CD4-positive, alpha-beta T cell treated with Interleukin-17A for 1 hour (primary cell): Measurements from ENCODE around the gene CRYZL1.

ENCODE experiments used
- DNase-seq: peaks from one replicate; pipeline ENCODE4 v3.0.0-alpha.2; 2020

The CRYZL1 gene

DNA sequence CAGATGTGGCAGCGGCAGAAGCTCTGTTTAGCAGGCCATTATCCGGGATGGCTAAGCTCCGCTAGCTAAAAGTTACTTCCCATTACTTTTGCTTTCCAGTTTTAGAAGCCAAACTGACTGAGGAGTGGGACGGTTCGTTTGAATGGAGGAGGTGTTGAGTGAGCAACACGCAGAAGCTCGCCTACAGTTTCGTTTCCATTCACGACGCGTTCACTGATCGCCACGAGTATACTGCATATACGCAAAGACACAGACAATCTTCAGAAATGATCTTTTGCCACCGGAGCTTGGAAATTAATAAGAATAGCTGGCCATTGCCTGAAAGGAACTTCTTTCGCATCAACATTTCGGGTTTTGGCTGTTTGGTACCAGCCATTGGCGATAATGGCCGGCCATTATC is 84.1 kb downstream of the CRYZL1 start:
- DNase-seq: no peak

DNA sequence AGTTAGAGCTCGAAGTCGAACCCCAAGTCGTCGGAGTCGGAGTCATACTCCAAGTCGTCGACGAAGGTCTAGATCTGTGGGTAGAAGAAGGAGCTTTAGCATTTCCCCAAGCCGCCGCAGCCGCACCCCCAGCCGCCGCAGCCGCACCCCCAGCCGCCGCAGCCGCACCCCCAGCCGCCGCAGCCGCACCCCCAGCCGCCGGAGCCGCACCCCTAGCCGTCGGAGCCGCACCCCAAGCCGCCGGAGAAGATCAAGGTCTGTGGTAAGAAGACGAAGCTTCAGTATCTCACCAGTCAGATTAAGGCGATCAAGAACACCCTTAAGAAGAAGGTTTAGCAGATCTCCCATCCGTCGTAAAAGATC is 86.6 kb downstream of the CRYZL1 start:
- no peak for DNase-seq

DNA sequence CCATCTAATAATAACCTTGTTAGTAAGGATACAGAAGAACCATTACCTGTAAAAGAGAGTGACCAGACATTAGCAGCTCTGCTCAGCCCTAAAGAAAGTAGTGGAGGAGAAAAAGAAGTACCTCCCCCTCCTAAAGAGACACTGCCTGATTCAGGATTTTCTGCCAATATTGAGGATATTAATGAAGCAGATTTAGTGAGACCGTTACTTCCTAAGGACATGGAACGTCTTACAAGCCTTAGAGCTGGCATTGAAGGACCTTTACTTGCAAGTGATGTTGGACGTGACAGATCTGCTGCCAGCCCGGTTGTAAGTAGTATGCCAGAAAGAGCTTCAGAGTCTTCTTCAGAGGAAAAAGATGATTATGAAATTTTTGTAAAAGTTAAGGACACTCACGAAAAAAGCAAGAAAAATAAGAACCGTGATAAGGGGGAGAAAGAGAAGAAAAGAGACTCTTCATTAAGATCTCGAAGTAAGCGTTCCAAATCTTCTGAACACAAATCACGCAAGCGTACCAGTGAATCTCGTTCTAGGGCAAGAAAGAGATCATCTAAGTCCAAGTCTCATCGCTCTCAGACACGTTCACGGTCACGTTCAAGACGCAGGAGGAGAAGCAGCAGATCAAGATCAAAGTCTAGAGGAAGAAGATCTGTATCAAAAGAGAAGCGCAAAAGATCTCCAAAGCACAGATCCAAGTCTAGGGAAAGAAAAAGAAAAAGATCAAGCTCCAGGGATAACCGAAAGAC is 87.1 kb downstream of the CRYZL1 start:
- DNase-seq: no peak

DNA sequence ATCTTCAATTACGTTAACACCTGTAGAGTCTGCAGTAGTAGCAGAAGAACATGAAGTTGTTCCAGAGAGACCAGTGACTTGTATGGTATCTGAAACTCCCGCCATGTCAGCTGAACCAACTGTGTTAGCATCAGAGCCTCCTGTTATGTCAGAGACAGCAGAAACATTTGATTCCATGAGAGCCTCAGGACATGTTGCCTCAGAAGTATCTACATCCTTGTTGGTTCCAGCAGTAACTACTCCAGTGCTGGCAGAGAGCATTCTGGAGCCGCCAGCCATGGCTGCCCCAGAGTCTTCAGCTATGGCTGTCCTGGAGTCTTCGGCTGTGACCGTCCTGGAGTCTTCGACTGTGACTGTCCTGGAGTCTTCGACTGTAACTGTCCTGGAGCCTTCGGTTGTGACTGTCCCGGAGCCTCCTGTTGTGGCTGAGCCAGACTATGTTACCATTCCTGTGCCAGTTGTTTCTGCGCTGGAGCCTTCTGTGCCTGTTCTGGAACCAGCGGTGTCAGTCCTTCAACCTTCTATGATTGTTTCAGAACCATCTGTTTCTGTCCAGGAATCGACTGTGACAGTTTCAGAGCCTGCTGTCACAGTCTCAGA is 88.4 kb downstream of the CRYZL1 start:
- no peak for DNase-seq

DNA sequence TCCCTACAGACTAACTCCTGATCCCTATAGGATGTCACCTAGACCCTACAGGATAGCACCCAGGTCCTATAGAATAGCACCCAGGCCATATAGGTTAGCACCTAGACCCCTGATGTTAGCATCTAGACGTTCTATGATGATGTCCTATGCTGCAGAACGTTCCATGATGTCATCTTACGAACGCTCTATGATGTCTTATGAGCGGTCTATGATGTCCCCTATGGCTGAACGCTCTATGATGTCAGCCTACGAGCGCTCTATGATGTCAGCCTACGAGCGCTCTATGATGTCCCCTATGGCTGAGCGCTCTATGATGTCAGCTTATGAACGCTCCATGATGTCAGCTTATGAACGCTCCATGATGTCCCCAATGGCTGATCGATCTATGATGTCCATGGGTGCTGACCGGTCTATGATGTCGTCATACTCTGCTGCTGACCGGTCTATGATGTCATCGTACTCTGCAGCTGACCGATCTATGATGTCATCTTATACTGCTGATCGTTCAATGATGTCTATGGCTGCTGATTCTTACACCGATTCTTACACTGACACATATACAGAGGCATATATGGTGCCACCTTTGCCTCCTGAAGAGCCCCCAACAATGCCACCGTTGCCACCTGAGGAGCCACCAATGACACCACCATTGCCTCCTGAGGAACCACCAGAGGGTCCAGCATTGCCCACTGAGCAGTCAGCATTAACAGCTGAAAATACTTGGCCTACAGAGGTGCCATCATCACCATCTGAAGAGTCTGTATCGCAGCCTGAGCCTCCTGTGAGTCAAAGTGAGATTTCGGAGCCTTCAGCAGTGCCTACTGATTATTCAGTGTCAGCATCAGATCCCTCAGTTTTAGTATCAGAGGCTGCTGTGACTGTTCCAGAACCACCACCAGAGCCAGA is 89.2 kb downstream of the CRYZL1 start:
- no peak for DNase-seq

DNA sequence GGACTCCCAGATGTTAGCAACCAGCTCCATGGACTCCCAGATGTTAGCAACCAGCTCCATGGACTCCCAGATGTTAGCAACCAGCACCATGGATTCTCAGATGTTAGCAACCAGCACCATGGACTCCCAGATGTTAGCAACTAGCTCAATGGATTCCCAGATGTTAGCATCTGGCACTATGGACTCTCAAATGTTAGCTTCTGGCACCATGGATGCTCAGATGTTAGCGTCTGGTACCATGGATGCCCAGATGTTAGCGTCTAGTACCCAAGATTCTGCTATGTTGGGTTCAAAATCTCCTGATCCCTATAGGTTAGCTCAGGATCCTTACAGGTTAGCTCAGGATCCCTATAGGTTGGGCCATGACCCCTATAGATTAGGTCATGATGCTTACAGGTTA is 89.9 kb downstream of the CRYZL1 start:
- no peak for DNase-seq

DNA sequence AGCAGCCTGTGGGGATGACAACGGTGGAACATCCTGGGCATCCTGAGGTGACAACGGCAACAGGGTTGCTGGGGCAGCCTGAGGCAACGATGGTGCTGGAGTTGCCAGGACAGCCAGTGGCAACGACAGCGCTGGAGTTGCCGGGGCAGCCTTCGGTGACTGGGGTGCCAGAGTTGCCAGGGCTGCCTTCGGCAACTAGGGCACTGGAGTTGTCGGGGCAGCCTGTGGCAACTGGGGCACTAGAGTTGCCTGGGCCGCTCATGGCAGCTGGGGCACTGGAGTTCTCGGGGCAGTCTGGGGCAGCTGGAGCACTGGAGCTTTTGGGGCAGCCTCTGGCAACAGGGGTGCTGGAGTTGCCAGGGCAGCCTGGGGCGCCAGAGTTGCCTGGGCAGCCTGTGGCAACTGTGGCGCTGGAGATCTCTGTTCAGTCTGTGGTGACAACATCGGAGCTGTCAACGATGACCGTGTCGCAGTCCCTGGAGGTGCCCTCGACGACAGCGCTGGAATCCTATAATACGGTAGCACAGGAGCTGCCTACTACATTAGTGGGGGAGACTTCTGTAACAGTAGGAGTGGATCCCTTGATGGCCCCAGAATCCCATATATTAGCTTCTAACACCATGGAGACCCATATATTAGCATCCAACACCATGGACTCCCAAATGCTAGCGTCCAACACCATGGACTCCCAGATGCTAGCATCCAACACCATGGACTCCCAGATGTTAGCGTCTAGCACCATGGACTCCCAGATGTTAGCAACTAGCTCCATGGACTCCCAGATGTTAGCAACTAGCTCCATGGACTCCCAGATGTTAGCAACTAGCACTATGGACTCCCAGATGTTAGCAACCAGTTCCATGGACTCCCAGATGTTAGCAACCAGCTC is 90.5 kb downstream of the CRYZL1 start:
- DNase-seq: no peak

DNA sequence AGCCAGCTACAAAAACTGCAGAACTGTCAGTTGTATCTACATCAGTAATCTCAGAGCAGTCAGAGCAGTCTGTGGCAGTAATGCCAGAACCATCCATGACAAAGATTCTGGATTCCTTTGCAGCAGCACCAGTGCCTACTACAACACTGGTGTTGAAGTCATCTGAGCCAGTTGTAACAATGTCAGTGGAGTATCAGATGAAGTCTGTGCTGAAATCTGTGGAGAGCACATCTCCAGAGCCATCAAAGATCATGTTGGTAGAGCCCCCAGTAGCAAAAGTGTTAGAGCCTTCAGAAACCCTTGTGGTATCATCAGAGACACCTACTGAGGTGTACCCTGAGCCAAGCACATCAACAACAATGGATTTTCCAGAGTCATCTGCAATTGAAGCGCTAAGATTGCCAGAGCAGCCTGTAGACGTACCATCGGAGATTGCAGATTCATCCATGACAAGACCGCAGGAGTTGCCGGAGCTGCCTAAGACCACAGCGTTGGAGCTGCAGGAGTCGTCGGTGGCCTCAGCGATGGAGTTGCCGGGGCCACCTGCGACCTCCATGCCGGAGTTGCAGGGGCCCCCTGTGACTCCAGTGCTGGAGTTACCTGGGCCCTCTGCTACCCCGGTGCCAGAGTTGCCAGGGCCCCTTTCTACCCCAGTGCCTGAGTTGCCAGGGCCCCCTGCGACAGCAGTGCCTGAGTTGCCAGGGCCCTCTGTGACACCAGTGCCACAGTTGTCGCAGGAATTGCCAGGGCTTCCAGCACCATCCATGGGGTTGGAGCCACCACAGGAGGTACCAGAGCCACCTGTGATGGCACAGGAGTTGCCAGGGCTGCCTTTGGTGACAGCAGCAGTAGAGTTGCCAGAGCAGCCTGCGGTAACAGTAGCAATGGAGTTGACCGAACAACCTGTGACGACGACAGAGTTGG is 91.4 kb downstream of the CRYZL1 start:
- DNase-seq: no peak

DNA sequence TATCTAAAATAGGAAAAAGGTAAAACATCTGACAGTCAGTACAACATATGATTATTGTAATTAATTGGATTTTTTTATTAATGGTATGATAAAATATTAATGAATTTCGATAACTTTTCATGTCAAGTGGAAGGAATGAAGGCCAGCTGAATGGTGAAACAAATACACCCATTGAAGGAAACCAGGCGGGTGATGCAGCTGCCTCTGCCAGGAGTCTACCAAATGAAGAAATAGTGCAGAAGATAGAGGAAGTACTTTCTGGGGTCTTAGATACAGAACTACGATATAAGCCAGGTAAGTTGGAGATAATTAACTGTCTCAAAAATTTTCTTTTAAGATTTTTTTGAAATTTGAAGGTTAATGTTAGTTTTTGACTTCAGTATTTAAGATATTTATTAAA is 95.5 kb downstream of the CRYZL1 start:
- no peak for DNase-seq

DNA sequence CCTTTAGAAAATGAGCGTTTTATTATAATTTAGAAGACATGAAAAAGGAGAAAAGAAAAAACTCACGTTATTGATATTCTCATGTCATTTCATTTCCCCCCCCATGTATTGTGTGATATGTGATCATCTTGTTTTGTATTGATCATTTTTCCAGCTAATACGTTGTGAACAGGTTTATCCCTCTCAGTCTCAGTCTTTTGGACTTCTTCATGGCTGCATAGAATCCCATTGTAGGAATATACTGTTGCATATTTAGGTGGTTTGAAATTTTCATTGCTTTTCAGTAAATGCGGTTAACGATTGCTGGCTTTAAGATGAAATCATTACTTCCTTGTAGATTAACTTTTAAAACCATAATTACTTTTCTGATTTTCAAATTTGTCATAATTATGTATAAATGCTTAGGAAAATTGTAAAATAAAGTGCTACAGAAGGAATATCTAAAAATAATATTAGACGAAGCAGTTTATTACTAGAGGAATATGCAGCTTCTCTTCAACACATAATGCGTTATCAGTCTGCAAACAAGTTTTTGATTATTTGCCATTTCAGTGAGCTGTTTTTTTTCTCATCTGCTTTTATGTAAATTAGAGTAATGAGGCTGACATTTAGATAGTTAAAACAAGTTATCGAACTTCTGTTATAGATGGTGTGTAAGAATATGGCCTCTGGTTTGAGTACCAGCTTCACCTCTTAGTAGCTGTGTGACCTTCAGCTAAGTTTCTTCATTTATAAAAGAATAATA is 96.9 kb downstream of the CRYZL1 start:
- DNase-seq: no peak

DNA sequence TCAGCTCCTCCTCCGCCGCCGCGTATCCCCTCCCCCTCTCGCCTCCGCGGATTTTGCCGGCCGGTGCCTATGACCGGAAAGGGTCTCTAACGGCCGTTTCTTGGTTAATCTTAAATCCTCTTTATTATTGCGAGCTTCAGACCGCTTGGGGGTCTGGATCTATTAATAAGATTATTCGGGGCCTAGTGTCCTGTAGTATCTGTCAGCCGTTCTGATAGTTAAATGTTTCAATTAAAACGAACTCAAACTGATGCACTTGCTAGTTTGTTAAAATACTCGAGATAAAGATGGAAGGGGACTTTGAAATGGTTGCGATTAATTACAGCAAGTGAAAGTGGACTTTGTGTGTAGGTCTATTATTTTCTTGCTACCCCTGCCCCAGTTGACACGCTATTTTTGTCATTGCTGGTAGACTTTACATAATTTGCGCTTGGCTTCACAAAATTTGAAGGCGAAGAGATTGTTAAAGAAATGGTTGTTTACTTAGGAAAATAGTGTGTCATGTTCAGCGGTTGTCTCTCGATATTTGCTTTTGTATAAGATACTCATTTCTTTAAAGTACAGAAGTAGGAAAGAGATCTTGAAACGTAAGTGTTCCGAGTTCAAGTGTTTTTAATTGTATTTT is 97.9 kb downstream of the CRYZL1 start:
- DNase-seq: no peak

DNA sequence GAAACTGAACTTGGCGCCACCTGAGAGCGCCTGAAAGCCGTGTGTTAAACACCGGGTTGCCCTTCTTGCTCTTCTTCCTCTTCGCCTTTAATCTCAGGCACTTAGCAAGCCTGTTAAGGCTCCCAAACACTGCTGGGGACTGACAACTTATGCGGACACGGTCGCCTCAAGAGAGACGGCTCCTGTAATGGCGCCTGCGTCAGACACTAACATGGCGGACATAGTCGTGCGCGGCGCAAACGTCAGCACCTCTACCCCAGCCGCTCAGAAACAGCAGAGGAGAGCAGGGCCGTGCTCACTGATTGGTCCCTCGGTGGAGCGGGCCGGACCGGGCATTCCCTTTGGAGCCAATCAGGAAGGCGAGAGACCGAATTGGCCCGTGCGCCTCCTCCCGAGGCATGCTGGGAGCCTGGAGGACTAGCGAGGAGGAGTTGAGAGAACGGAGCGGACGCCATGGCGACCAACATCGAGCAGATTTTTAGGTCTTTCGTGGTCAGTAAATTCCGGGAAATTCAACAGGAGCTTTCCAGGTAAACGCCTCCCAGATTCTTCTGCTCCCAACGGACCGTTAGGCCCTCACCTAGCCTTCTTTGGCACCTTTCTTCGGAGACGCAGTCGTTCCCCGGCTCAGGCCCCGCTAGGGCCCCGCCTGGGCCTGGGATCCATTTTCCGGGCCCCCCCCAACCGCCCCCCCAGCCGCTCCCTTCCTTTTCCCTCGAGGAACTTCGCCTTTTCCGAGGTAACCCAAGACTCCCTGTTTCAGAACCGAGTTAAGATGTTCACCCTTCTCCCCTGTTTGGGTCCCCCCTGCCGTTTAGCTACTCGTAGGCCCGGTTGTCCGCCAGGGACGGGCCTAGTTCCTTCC is 98.7 kb downstream of the CRYZL1 start, which contains the start of gene SON:
Gene SON, plus strand, starts transcription at position 399 of the 865 bp plus-strand sequence. Its CDS starts 55 bp downstream, at position 454.
- DNase-seq: peak; percentile 99

DNA sequence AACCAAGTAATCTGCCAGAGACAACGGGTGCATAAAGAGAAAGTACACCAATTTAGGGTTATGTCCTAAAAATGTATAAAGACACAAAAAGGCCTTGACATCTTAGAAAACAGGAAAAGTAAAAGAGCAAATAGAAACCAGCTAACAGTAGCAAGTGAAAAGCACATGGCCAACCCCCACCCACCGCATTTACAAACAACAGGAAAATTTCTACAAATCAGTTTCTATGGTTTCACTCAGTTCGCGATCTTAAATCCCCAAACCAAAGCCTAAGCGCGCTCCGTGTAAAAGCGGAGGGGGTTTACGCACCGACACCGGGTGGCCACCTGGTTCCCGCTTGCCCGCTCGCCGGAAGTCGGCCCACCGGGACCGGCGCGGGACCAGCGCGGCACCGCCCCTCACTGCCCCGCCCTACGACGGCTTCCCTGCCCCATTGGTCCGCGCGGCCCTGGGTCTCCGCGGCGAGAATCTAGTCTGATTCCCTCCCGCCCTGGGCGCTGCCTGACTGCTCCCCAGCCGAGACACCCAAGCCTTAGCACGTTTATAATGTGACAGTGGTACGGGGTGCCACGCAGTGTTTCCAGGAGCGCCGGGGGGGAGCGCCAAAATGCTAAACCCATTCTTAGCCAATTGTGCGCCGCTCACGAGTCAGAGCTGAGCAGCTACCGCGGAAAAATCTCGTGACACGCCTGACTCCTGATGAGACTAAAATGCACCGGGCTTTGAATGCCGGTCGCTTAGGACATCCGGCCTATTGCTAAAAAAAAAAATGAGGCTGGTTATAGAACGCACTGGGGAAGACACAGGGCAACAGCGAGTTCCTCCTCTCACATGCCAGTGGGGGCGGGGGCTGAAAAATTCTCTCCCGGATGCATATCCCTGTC is 99.5 kb downstream of the CRYZL1 start, which contains the start of gene GART:
Gene GART, minus strand, starts transcription at position 362 of the 884 bp plus-strand sequence. CDS start 2,802 bp downstream, outside the sequence.
- DNase-seq: peak; percentile 87

DNA sequence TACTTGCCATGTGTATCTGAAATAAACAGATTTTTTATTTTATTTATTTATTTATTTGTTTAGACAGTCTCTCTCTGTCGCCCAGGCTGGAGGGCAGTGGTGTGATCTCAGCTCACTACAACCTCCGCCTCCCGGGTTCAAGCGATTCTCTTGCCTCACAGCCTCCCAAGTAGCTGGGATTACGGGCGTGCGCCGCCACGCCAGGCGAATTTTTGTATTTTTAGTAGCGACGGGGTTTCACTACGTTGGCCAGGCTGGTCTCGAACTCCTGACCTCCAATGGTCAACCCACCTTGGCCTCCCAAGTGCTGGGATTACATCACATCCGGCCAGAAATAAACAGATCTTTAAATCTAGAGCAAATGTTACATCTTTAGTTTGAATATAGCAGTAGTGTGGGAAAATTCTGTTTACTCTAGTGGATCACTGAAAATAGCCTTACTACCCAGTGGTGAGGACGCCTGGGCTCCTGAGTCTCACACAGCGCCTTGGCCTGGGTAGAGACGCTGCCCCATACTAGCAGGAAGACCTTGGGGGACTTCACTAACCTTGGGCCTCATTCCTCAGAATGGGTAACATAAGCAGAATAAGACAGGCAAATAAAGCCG is 100.3 kb downstream of the CRYZL1 start:
- DNase-seq: peak; percentile 34

DNA sequence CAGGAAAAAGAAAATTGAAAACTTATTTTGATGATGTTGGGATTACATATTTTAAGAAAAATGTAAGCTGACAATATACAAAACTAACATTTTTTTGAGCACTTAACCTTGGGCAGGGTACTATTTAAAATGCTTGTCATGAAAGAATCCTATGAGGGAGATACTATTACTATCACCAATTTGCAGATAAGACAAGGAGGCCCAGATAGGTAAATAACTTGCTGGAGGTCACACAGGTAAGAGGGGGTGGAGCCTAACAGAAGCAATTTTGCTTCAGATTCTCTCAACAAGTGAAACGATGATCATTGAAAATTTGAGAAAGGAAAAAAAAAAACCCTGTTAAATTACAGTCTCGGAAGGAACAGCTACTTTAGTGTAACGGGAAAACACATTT is 100.8 kb downstream of the CRYZL1 start:
- no peak for DNase-seq

DNA sequence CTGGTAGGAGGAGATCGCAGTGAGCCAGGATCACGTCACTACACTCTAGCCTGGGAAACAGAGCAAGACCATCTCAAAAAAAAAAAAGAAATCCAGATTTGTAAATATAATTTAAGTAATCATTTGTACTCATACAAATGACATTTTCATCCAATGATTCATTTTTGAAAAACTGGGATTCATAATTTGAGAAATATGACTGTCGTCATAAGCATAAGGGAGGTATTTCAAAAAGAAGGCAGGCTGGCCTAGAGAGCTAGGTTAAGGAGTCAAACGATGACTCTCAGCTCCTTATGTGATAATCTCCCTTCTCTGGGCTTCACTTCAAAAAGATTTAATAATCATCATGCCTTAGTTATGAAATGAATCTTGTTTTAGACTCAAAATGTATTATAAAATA is 101.9 kb downstream of the CRYZL1 start:
- DNase-seq: no peak
